Small intestine (tissue), 7 donors: ENCODE measurements around the gene SCRN1. TPM values are rescaled to one million over a fixed set of nuclear protein-coding genes. Genes with fewer than 3 reads are reported as not detected.
"Not testable (repeated sequence)": the region's sequence is repeated elsewhere in the genome, so short reads cannot be mapped to it uniquely, and the experiment has no call there.

Experiments used
- DNase-seq, 2 donors: peaks; one replicate each; pipeline versions ENCODE4 v3.0.0 to v3.0.0-alpha.2; 2013
- FAIRE-seq: peaks from 2 replicates; lab custom pipeline; 2012; peaks lifted over from hg19 to GRCh38; lab: Jason Lieb, UNC
- H3K27ac ChIP-seq, 3 donors: one replicate each; pipeline ENCODE4 v1.5.1; 2013; ENCODE audit warnings: low read length in 2 of 3, mild to moderate bottlenecking in 2 of 3, control low read depth in 1 of 3, inconsistent platforms in 1 of 3, low read depth in 1 of 3, moderate library complexity in 1 of 3
- H3K27me3 ChIP-seq, 3 donors: one replicate each; pipeline ENCODE4 v1.6.1; 2013; ENCODE audit warnings: low read length in 3 of 3, inconsistent platforms in 1 of 3; ENCODE audit not compliant: control insufficient read depth in 3 of 3, insufficient read depth in 3 of 3
- H3K36me3 ChIP-seq, 3 donors: one replicate each; pipeline ENCODE4 v1.6.1; 2013; ENCODE audit warnings: low read length in 3 of 3, inconsistent platforms in 1 of 3, low read depth in 1 of 3, mild to moderate bottlenecking in 1 of 3, moderate library complexity in 1 of 3; ENCODE audit not compliant: control insufficient read depth in 3 of 3, insufficient read depth in 2 of 3
- H3K4me1 ChIP-seq, 3 donors: one replicate each; pipeline ENCODE4 v1.6.1; 2013; ENCODE audit warnings: low read length in 2 of 3, inconsistent platforms in 1 of 3, low read depth in 1 of 3, mild to moderate bottlenecking in 1 of 3, moderate library complexity in 1 of 3; ENCODE audit not compliant: control insufficient read depth in 3 of 3, insufficient read depth in 2 of 3
- H3K4me3 ChIP-seq, 3 donors: one replicate each; pipeline ENCODE4 v1.5.1; 2013; ENCODE audit warnings: low read length in 3 of 3, control low read depth in 1 of 3, inconsistent platforms in 1 of 3, low read depth in 1 of 3, mild to moderate bottlenecking in 1 of 3, moderate library complexity in 1 of 3
- H3K9me3 ChIP-seq, 2 donors: one replicate each; pipeline ENCODE4 v1.6.1; 2013; ENCODE audit warnings: low read depth in 1 of 2, low read length in 1 of 2; ENCODE audit not compliant: control insufficient read depth in 2 of 2, insufficient read depth in 1 of 2
- WGBS, 3 donors: extraction: QIAGEN DNeasy Blood & Tissue Kit; methylation state at CpG; one replicate each; pipeline ENCODE4 v1.1.7; 2013; 5-methylcytosine and 5-hydroxymethylcytosine counted together
- polyA plus RNA-seq, 4 donors: library from polyadenylated mRNA; stranded (reverse) in 3 of 4; unstranded in 1 of 4; fragments of 200-250 nt in 3 of 4; fragments of 120-200 nt in 1 of 4; gene quantifications; one replicate each; pipeline versions ENCODE4 v1.2.1 to v1.2.3, GENCODE V29; 2013
- donor health status: healthy with polysubstance abuse.
- donor health status: control.
- donor health status: control.
- donor health status: Bipolar disorder and iron deficiency.
- donor health status: healthy.

The SCRN1 gene
- polyA plus RNA-seq, 4 donors: 1.3 to 16.9 (median 7.4) TPM

DNA sequence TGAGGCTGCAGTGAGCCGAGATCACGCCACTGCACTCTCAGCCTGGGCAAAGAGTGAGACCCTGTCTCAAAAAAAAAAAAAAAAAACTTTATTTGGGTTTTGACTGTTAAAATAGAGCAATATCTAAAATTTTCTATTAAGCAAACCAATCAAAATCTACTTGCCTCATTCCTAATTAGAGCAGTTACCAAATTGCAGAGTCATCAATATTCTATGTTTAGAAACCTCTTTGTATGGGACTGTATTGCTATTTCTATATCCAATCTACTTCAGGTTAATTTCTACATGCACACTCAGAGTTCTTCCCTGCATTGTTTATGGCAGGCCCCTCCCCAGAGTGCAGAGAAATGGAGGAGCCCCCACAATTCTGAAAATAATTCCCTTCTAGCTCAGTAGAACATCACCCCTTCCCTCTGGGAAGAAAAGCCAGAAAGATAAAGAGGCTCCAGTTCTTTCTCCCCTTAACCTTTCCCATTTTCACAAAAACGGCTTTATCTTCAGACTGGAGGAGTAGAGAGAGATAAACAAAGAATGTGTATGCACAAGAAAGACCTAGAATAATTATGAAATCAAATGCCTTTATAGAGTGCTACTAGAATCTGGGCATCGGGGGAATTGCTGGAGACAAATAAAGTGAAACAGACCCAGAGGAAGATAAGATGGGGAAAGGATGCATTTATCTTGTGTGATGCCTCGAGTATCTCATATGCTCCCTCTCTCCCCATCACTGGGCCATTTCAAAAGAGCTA lies 17.9 kb downstream of the SCRN1 start:
- FAIRE-seq: no peak
- Histone ChIP-seq H3K36me3 (peaks cover 0 to 6% (median 0%) of the 10 kb centered on the region in 3 donors), H3K9me3 (no peaks in the 10 kb centered on the region), H3K4me1 (peaks cover 0 to 2% (median 0%) of the 10 kb centered on the region in 3 donors), H3K27me3 (no peaks in the 10 kb centered on the region), H3K27ac (no peak overlapping the region), H3K4me3 (no peak overlapping the region)
- no peak for DNase-seq
- WGBS, 3 donors: 79 to 86% (median 86%) methylated on average over 5 of the region's 5 CpGs

DNA sequence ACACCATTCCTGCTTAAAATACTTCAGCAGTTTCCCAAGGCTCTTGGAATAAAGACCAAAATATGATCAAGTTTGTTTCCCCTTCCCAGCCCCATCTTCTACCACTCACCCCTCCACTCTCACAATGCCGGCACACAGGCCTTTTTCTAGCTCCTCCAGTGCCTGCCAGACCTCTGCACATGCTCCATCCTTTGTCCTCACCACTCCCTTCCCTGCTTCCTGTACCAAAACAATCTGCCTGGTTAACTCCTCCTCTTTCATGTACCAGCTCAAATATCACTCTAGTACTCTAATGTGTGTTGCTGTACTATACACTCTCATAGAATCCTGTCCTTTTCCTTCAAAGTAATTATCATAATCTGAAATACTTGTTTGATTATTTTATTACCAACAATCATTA lies 19.4 kb downstream of the SCRN1 start:
- WGBS, 3 donors: 74 to 80% (median 78%) methylated on average over 1 of the region's 1 CpG
- no peaks in the 10 kb centered on the region for H3K9me3 ChIP-seq
- H3K36me3 ChIP-seq: peaks cover 0 to 8% (median 0%) of the 10 kb centered on the region in 3 donors
- no peak for FAIRE-seq
- H3K27ac ChIP-seq: no peak overlapping the region
- no peak for DNase-seq
- no peaks in the 10 kb centered on the region for H3K27me3 ChIP-seq
- no peak overlapping the region for H3K4me3 ChIP-seq
- no peaks in the 10 kb centered on the region for H3K4me1 ChIP-seq

DNA sequence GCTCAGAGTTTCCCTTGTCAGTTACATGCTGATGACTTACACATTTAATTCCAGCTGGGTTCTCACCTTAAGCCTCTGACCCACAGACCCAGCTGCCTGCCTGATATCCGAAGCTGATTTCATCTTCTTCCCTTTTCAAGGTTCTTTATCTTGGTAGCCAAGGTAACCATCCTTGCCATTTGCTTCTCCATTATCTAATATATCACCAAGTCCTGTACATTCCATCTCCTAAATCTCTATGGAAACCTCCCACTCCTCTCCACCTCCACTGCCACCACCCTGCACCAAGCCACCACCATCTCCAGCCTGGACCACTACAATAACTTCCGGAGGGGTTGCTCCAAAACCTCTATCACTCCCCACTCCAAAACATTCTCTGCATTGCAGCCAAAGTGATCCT lies 19.9 kb downstream of the SCRN1 start:
- Histone ChIP-seq H3K4me3 (no peak overlapping the region), H3K27me3 (no peaks in the 10 kb centered on the region), H3K27ac (no peak overlapping the region), H3K9me3 (no peaks in the 10 kb centered on the region), H3K4me1 (no peaks in the 10 kb centered on the region), H3K36me3 (peaks cover 0 to 8% (median 0%) of the 10 kb centered on the region in 3 donors)
- DNase-seq (no peak), FAIRE-seq (no peak)
- 70 to 81% (median 75%) methylated on average over 2 of the region's 2 CpGs for WGBS, 3 donors

DNA sequence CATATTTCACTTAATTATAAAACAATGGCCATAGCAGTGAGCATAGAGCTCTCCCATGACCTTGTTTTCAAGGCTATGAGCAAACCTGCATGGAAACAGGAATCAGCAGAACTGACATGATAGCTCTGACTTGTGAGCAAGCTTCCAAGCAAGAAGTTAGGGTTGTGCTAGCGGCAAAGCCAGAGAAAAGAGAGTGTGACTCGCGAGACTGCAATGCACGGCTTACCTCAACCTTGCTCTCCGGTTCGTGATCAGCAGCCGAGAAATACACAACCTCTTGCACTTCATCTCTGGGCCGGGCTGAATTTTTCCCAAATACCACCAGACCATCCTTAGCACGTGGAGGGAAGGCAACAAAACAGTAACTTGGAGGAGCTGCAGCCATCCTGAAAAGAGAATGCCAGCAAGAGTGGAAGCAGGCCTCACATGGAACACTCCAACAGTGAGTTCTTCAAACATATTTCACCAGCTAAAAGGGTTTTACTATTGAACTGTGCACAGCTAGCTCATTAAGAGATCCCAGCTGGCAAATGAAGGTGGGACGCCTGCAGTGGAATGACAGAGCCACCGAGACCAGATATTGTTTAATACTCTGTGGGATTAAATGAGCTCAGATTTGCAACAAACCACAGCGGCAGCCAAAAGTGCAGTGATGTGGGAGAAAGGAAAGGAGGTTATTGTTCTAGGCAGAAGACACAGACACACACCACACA lies 20.8 kb downstream of the SCRN1 start:
- H3K36me3 ChIP-seq: peaks cover 0 to 10% (median 0%) of the 10 kb centered on the region in 3 donors
- FAIRE-seq (no peak), DNase-seq (no peak)
- H3K4me1 ChIP-seq: no peaks in the 10 kb centered on the region
- 86 to 92% (median 88%) methylated on average over 12 of the region's 12 CpGs for WGBS, 3 donors
- H3K27me3 ChIP-seq: no peaks in the 10 kb centered on the region
- no peak overlapping the region for H3K4me3 ChIP-seq
- no peaks in the 10 kb centered on the region for H3K9me3 ChIP-seq
- no peak overlapping the region for H3K27ac ChIP-seq

DNA sequence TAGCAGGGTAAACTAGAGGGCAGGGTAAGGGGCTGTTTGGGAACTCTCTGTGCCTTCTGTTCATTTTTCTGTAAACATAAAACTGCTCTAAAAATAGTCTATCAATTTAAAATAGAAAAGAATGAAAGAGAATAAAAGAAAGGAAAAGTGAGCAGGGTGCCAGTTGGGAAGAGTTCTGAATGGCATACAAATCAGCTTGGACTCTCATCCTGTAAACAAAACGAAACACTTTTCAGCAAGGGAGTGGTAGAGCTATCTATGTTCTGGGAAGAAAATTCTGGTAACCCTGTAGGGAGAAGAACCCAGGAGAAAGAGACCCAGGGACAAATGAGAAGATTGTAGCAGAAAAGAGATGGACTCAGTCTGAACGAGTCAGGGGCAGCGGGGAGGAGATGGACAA lies 24.6 kb downstream of the SCRN1 start:
- Histone ChIP-seq H3K27me3 (no peaks in the 10 kb centered on the region), H3K4me3 (no peak overlapping the region), H3K9me3 (no peaks in the 10 kb centered on the region), H3K4me1 (no peaks in the 10 kb centered on the region), H3K36me3 (peaks cover 0 to 10% (median 0%) of the 10 kb centered on the region in 3 donors), H3K27ac (no peak overlapping the region)
- DNase-seq (no peak), FAIRE-seq (no peak)
- 70 to 80% (median 74%) methylated on average over 3 of the region's 3 CpGs for WGBS, 3 donors

DNA sequence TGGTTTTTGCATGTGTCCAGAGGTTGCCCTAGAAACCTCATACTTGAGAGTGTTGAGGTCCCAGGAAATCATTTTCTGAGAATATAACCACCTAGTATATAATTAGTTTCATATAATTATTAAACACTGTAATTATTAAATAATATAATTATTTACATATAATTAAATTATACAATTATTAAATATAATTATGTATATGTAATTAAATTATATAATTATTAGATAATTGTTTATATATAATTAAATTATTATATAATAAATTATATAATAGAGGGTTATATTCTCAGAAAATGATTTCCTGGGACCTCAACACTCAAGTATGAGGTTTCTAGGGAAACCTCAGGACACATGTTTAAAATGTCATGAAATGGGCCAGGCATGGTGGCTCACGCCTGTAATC lies 27.6 kb downstream of the SCRN1 start:
- H3K9me3 ChIP-seq: no peaks in the 10 kb centered on the region
- no peaks in the 10 kb centered on the region for H3K27me3 ChIP-seq
- no peak overlapping the region for H3K4me3 ChIP-seq
- H3K36me3 ChIP-seq: peaks cover 0 to 9% (median 0%) of the 10 kb centered on the region in 3 donors
- DNase-seq: no peak
- FAIRE-seq: no peak
- H3K27ac ChIP-seq: no peak overlapping the region
- WGBS, 3 donors: 88 to 97% (median 95%) methylated on average over 1 of the region's 1 CpG
- no peaks in the 10 kb centered on the region for H3K4me1 ChIP-seq

DNA sequence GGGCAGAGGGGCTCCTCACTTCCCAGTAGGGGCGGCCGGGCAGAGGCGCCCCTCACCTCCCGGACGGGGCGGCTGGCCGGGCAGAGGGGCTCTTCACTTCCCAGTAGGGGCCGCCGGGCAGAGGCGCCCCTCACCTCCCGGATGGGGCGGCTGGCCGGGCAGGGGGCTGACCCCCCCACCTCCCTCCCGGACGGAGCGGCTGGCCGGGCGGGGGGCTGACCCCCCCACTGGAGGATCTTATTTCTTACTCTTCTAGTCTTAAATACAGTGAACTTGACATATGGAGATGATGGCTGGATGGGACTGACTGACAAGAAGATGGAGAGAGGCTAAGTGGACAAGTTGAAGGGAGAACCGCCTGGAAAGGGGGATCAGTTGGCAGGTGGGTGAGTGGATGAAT lies 28.0 kb downstream of the SCRN1 start:
- not testable (repeated sequence) for FAIRE-seq, H3K4me1 ChIP-seq, H3K27me3 ChIP-seq, H3K4me3 ChIP-seq, H3K9me3 ChIP-seq, H3K36me3 ChIP-seq, DNase-seq, H3K27ac ChIP-seq
- WGBS, 3 donors: 97 to 99% (median 97%) methylated on average over 4 to 17 of the region's 19 CpGs

DNA sequence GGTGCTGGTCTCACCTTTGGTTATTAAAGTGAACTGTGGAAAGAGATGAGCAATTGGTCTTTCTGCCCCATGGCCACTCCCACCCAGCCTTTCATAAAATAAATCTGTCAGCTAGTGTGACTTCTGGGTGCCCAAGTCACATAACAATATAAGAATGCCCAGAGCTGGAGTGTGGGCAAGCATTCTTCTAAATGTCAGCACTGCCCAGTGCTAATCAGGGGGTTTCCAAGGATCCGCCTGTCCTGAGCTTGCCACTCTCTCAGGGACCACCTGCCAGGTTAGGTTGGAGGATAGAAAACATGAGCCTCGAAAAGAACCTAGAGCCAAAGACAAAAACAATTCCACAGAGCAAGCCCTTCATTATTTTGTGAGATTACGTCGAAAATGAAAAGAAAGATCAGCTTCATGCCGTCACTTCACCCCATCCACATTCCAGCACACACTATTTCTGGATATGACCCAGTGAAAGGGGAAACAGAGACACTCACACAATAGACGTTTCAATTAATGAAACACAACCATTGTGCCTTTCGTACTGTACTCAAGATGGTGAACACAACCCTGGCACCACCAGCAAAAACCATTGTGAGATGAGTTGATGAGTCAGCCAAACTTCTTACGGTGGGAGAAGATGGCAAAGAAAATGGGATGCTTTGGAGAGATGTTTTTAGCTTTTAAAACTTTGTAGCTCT lies 30.8 kb downstream of the SCRN1 start:
- DNase-seq (no peak), FAIRE-seq (no peak)
- Histone ChIP-seq H3K9me3 (no peaks in the 10 kb centered on the region), H3K4me3 (no peak overlapping the region), H3K36me3 (peaks cover 0 to 8% (median 0%) of the 10 kb centered on the region in 3 donors), H3K27ac (no peak overlapping the region), H3K27me3 (no peaks in the 10 kb centered on the region), H3K4me1 (no peaks in the 10 kb centered on the region)
- 89 to 93% (median 92%) methylated on average over 8 of the region's 8 CpGs for WGBS, 3 donors
